Stimulated activated CD8-positive, alpha-beta memory T cell treated with anti-CD3 and anti-CD28 coated beads, Interleukin-12 subunit alpha, Interleukin-12 subunit beta, amount 100 ng/mL, for 1 hour (primary cell): ENCODE data around the gene CARD10.
A peak's percentile ranks its signal among the peaks of the same experiment; 100 is the strongest.

ENCODE experiments used
- DNase-seq: peaks from one replicate; pipeline ENCODE4 v3.0.0-alpha.2; 2020; ENCODE audit warnings: low read depth

CARD10 gene

GRCh38 chr22:37519268-37520195 is at the start of gene CARD10:
Gene CARD10, minus strand, starts transcription at chr22:37519415. Its CDS starts 215 bp downstream, at chr22:37519200.
- no peak for DNase-seq

GRCh38 chr22:37568448-37569008 is 49.3 kb upstream of the CARD10 start:
- DNase-seq: no peak

GRCh38 chr22:37568012-37568411 is 48.8 kb upstream of the CARD10 start:
- DNase-seq: no peak

GRCh38 chr22:37566903-37567798 is 47.9 kb upstream of the CARD10 start:
- peak; percentile 86 for DNase-seq

- DNase-seq: no peak
Observed at GRCh38 chr22:37566329-37566837, 47.2 kb upstream of the CARD10 start.

GRCh38 chr22:37565830-37566229 is 46.6 kb upstream of the CARD10 start:
- no peak for DNase-seq

GRCh38 chr22:37564111-37564711 is 45.0 kb upstream of the CARD10 start:
- DNase-seq: no peak

- DNase-seq: no peak
Observed at GRCh38 chr22:37563153-37564081, 44.2 kb upstream of the CARD10 start.

GRCh38 chr22:37562049-37562875 is 43.0 kb upstream of the CARD10 start:
- no peak for DNase-seq

GRCh38 chr22:37561212-37562048 is 42.2 kb upstream of the CARD10 start:
- peak; percentile 58 for DNase-seq

- no peak for DNase-seq
Observed at GRCh38 chr22:37560608-37561211, 41.5 kb upstream of the CARD10 start.

GRCh38 chr22:37559901-37560607 is 40.8 kb upstream of the CARD10 start, which contains the start of gene CDC42EP1:
Gene CDC42EP1, plus strand, starts transcription at chr22:37560480. Its CDS starts 5,870 bp downstream, at chr22:37566350.
- no peak for DNase-seq

GRCh38 chr22:37559521-37559900 is 40.3 kb upstream of the CARD10 start:
- DNase-seq: no peak

- DNase-seq: no peak
Observed at GRCh38 chr22:37558815-37559214, 39.6 kb upstream of the CARD10 start.

GRCh38 chr22:37557321-37558001 is 38.2 kb upstream of the CARD10 start:
- no peak for DNase-seq

- no peak for DNase-seq
Observed at GRCh38 chr22:37556710-37557109, 37.5 kb upstream of the CARD10 start.

- DNase-seq: no peak
Observed at GRCh38 chr22:37555029-37555428, 35.8 kb upstream of the CARD10 start.
